DOHH2 (cell line): ENCODE data around the gene C1QL3.

ENCODE experiments used
- H3F3A ChIP-seq: fragments of 200-600 bp; sonication (generic), shearing (Covaris generic); 2 replicates; pipeline ENCODE4 v1.6.0; 2016; ENCODE audit warnings: antibody characterized with exemption, mild to moderate bottlenecking; ENCODE audit not compliant: control insufficient read depth, insufficient read depth
- H3K27ac ChIP-seq: fragments of 200-600 bp; sonication (generic); 2 replicates; pipeline ENCODE4 v1.5.1; 2014; ENCODE audit warnings: low read depth, mild to moderate bottlenecking, low read length, moderate library complexity
- H3K27me3 ChIP-seq: fragments of 200-600 bp; sonication (generic); 2 replicates; pipeline ENCODE4 v1.6.1; 2014; ENCODE audit warnings: mild to moderate bottlenecking, low read length, mixed read lengths; ENCODE audit not compliant: control insufficient read depth
- H3K36me3 ChIP-seq: fragments of 200-600 bp; sonication (generic); 2 replicates; pipeline ENCODE4 v1.6.1; 2014; ENCODE audit warnings: mild to moderate bottlenecking, low read length, moderate library complexity, mixed read lengths; ENCODE audit not compliant: control insufficient read depth
- H3K4me1 ChIP-seq: fragments of 200-600 bp; sonication (generic); 2 replicates; pipeline ENCODE4 v1.6.1; 2014; ENCODE audit warnings: mild to moderate bottlenecking, low read length, mixed read lengths; ENCODE audit not compliant: control insufficient read depth
- H3K4me2 ChIP-seq: fragments of 200-600 bp; sonication (generic); 2 replicates; pipeline ENCODE4 v1.6.0; 2014; ENCODE audit warnings: mild to moderate bottlenecking, low read length, moderate library complexity
- H3K4me3 ChIP-seq: fragments of 200-600 bp; sonication (generic); 2 replicates; pipeline ENCODE4 v1.5.1; 2014; ENCODE audit warnings: mild to moderate bottlenecking, low read length, mixed read lengths
- H3K79me2 ChIP-seq: fragments of 200-600 bp; sonication (generic); 2 replicates; pipeline ENCODE4 v1.6.1; 2014; ENCODE audit warnings: mild to moderate bottlenecking, low read length, mixed read lengths; ENCODE audit not compliant: control insufficient read depth
- H3K9me2 ChIP-seq: fragments of 200-600 bp; sonication (generic); replicated peaks from 2 replicates; pipeline ENCODE4 v1.6.1; 2014; ENCODE audit warnings: mild to moderate bottlenecking, low read length, mixed read lengths; ENCODE audit not compliant: control insufficient read depth
- H3K9me3 ChIP-seq: fragments of 200-600 bp; sonication (generic); 2 replicates; pipeline ENCODE4 v1.6.1; 2014; ENCODE audit warnings: antibody characterized with exemption, low read length, mixed read lengths; ENCODE audit not compliant: control insufficient read depth, insufficient read depth
- H4K20me1 ChIP-seq: fragments of 200-600 bp; sonication (generic); 2 replicates; pipeline ENCODE4 v1.6.0; 2014; ENCODE audit warnings: low read depth, mild to moderate bottlenecking, antibody characterized with exemption, low read length, moderate library complexity; ENCODE audit not compliant: control insufficient read depth, insufficient read depth
- EZH2phosphoT487 ChIP-seq: fragments of 200-600 bp; sonication (generic); IDR thresholded peaks from 2 replicates; pipeline ENCODE4 v1.6.1; 2017; ENCODE audit warnings: borderline replicate concordance, mild to moderate bottlenecking, antibody characterized with exemption, low read length, moderate library complexity, mixed read lengths
- TF ChIP-seq, protein P1 (sequence below): fragments of 200-600 bp; sonication (generic); IDR thresholded peaks from one replicate; pipeline ENCODE4 v1.5.1; 2014; ENCODE audit warnings: antibody characterized with exemption, mild to moderate bottlenecking, low read depth, low read length; ENCODE audit not compliant: poor library complexity, severe bottlenecking

Gene C1QL3

DNA sequence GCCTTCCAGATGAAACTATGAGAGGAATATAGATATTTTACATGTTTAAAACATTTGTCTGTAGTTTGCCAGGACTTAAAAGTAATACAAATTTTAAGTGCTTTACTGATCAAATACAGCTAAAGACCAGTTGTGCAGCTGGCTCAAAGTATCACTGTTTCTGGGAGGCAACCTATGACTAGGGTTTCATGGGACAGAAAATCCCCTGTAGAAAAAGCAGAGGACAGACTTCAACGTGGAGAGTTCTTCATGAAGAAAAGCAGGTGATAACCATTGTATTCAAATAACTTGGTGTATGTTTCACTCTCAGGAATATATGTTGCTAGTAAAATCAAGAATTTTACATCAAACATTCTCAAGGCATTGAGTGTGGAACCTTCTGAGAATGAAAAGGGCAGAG is 43.9 kb downstream of the C1QL3 start:
- TF ChIP-seq EZH2phosphoT487, result no peak
- TF ChIP-seq, protein P1, sequence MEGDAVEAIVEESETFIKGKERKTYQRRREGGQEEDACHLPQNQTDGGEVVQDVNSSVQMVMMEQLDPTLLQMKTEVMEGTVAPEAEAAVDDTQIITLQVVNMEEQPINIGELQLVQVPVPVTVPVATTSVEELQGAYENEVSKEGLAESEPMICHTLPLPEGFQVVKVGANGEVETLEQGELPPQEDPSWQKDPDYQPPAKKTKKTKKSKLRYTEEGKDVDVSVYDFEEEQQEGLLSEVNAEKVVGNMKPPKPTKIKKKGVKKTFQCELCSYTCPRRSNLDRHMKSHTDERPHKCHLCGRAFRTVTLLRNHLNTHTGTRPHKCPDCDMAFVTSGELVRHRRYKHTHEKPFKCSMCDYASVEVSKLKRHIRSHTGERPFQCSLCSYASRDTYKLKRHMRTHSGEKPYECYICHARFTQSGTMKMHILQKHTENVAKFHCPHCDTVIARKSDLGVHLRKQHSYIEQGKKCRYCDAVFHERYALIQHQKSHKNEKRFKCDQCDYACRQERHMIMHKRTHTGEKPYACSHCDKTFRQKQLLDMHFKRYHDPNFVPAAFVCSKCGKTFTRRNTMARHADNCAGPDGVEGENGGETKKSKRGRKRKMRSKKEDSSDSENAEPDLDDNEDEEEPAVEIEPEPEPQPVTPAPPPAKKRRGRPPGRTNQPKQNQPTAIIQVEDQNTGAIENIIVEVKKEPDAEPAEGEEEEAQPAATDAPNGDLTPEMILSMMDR, result no peak
- H3K79me2 ChIP-seq, result no peaks in the 10 kb centered on the region
- H3K4me1 ChIP-seq, result no peaks in the 10 kb centered on the region
- H3K9me3 ChIP-seq, result no peaks in the 10 kb centered on the region
- H3K9me2 ChIP-seq, result no peaks in the 10 kb centered on the region
- no peaks in the 10 kb centered on the region for H3F3A ChIP-seq
- H3K4me2 ChIP-seq, result no peak overlapping the region
- H3K4me3 ChIP-seq, result no peak overlapping the region
- no peaks in the 10 kb centered on the region for H3K36me3 ChIP-seq
- no peaks in the 10 kb centered on the region for H3K27me3 ChIP-seq
- no peaks in the 10 kb centered on the region for H4K20me1 ChIP-seq
- no peak overlapping the region for H3K27ac ChIP-seq

DNA sequence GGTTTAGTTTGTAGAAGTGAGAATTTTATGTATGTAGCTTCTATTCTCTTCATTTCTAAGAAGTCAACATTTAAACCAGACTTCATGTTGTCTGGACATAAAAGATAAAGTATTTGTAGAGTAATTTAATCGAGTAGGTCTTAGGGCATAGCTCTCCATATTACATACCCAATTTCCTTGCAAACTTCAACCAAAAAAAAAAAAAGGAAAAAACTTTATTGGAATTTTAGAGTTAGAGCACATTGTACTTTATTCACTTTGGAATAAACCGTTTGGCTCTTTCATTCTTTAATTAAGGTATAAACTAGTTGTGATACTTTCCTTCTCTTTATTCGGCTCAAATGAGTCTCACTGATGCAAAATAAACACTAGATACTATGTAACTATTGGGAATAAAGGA is 48.9 kb downstream of the C1QL3 start:
- no peaks in the 10 kb centered on the region for H3F3A ChIP-seq
- no peak for TF ChIP-seq EZH2phosphoT487
- TF ChIP-seq, protein P1, result no peak
- peaks cover 6% of the 10 kb centered on the region; the same call in 1 of the 2 replicates for H3K79me2 ChIP-seq

DNA sequence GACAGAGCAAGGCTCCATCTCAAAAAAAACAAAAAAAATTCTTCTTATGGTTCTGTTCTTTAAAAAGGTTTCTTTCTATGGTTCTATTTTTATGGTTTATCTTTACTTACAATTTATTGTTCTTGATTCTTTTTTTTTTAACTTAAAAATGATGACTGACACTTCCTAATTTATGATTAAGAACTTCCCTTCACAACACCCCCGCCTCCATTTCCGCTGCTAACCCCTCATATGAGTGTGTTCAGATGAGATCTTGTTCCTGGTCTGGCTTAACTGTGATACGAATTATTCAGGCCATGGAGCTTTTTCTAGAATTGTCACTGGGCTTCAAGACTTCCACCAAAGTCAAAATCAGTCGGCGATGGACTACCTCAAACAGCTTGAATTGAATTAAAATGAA is 50.9 kb downstream of the C1QL3 start:
- H3K79me2 ChIP-seq, result peaks cover 6% of the 10 kb centered on the region; the same call in 1 of the 2 replicates
- no peaks in the 10 kb centered on the region for H3F3A ChIP-seq
- H4K20me1 ChIP-seq, result no peaks in the 10 kb centered on the region
- no peaks in the 10 kb centered on the region; the same call in 1 of the 2 replicates for H3K4me1 ChIP-seq
- no peaks in the 10 kb centered on the region for H3K27me3 ChIP-seq
- TF ChIP-seq EZH2phosphoT487, result no peak
- TF ChIP-seq, protein P1, result no peak
- no peaks in the 10 kb centered on the region for H3K9me2 ChIP-seq
- H3K36me3 ChIP-seq, result peaks cover 5% of the 10 kb centered on the region; the same call in 1 of the 2 replicates
- H3K27ac ChIP-seq, result no peak overlapping the region
- H3K4me3 ChIP-seq, result no peak overlapping the region
- no peak overlapping the region for H3K4me2 ChIP-seq
- H3K9me3 ChIP-seq, result no peaks in the 10 kb centered on the region

More for the DNA sequence above, 48.9 kb downstream of the C1QL3 start:
- H3K9me3 ChIP-seq, result no peaks in the 10 kb centered on the region
- no peaks in the 10 kb centered on the region for H3K27me3 ChIP-seq
- H3K4me3 ChIP-seq, result no peak overlapping the region
- no peak overlapping the region for H3K27ac ChIP-seq
- no peaks in the 10 kb centered on the region for H4K20me1 ChIP-seq
- H3K9me2 ChIP-seq, result no peaks in the 10 kb centered on the region
- peaks cover 5% of the 10 kb centered on the region; the same call in 1 of the 2 replicates for H3K36me3 ChIP-seq
- no peaks in the 10 kb centered on the region; the same call in 1 of the 2 replicates for H3K4me1 ChIP-seq
- no peak overlapping the region for H3K4me2 ChIP-seq
